GM18909 (cell line): ENCODE measurements around the gene MACROD2.
"Not testable (repeated sequence)": the region's sequence is repeated elsewhere in the genome, so short reads cannot be mapped to it uniquely, and the experiment has no call there.

Experiments
- ATAC-seq: cut with Tn5 transposase; IDR thresholded peaks from one replicate; pipeline ENCODE4 v1.9.1; 2021; ENCODE audit warnings: mild to moderate bottlenecking; ENCODE audit not compliant: unreplicated experiment, poor library complexity

MACROD2 gene

GRCh38 chr20:15759594-15759993, 1764.3 kb downstream of the MACROD2 start:
- no peak for ATAC-seq

GRCh38 chr20:15760001-15760621, 1764.8 kb downstream of the MACROD2 start:
- no peak for ATAC-seq

- ATAC-seq: no peak
These were observed 1768.0 kb downstream of the MACROD2 start for GRCh38 chr20:15763366-15763765.

- ATAC-seq: no peak
These were observed 1772.3 kb downstream of the MACROD2 start for GRCh38 chr20:15767586-15767985.

GRCh38 chr20:15767999-15768741, 1772.9 kb downstream of the MACROD2 start:
- ATAC-seq: no peak

- ATAC-seq: no peak
These were observed 1777.5 kb downstream of the MACROD2 start for GRCh38 chr20:15772826-15773225.

GRCh38 chr20:15774926-15775325, 1779.6 kb downstream of the MACROD2 start:
- no peak for ATAC-seq

- ATAC-seq: no peak
These were observed 1781.6 kb downstream of the MACROD2 start for GRCh38 chr20:15776770-15777466.

GRCh38 chr20:15784020-15784419, 1788.7 kb downstream of the MACROD2 start:
- ATAC-seq: no peak

GRCh38 chr20:15789079-15789478, 1793.8 kb downstream of the MACROD2 start:
- ATAC-seq: no peak

- ATAC-seq: no peak
These were observed 1797.5 kb downstream of the MACROD2 start for GRCh38 chr20:15792855-15793254.

- no peak for ATAC-seq
These were observed 1799.1 kb downstream of the MACROD2 start for GRCh38 chr20:15794409-15794808.

GRCh38 chr20:15795305-15796019, 1800.1 kb downstream of the MACROD2 start:
- no peak for ATAC-seq

GRCh38 chr20:15799871-15800270, 1804.6 kb downstream of the MACROD2 start:
- no peak for ATAC-seq

- no peak for ATAC-seq
These were observed 1806.7 kb downstream of the MACROD2 start for GRCh38 chr20:15802020-15802419.

- ATAC-seq: no peak
These were observed 1809.8 kb downstream of the MACROD2 start for GRCh38 chr20:15805154-15805553.

- no peak for ATAC-seq
These were observed 1810.8 kb downstream of the MACROD2 start for GRCh38 chr20:15806105-15806504.

- no peak for ATAC-seq
These were observed 1812.0 kb downstream of the MACROD2 start for GRCh38 chr20:15807271-15807670.

GRCh38 chr20:15807771-15808170, 1812.5 kb downstream of the MACROD2 start:
- not testable (repeated sequence) for ATAC-seq

- ATAC-seq: no peak
These were observed 1816.6 kb downstream of the MACROD2 start for GRCh38 chr20:15811951-15812350.

- ATAC-seq: no peak
These were observed 1817.4 kb downstream of the MACROD2 start for GRCh38 chr20:15812696-15813095.
